ENCODE data around the gene MBD3. TPM values are rescaled to one million over a fixed set of nuclear protein-coding genes. Genes with fewer than 3 reads are reported as not detected.

MBD3 gene
- total RNA-seq, 1 donor from 2014 or later, result 124 TPM

DNA sequence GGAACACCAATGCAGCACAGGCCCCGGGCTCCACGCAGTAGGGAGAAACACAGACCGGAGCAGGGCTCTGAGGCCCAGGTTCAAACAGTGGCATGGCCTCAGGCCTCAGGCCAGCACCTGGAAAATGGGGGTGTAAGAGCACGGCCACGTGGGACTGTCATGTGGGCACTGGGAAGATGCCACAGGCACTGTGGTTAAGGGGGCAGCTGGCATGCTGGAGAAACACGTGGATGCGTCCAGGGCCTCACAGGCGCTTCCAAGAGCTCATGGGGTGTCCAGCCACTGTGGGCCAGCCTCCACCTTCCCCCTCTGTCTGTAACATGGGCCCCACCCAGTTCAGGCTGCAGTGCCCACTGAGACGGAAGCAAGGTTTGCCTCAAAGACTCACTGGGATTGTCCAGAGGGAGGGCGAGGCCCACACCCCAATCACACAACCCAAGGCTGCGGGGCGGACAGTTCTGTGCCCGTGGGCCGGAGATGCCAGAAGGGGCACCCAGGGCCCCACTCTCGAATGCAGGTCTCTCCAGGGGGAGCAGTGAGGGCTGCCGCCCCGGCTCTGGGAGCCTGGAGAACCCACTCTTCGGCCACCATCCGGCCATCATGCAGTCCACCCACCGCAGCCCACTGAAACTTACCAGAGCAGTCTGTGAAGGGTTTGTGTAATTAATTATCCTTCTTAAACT, 6.3 kb upstream of the MBD3 start:
- no peak for DNase-seq (ENCODE audit: low read depth, low spot score)

GRCh38 chr19:1593501-1593772, 772 bp upstream of the MBD3 start:
- DNase-seq (ENCODE audit: low read depth, low spot score), result no peak

GRCh38 chr19:1592024-1592754, 476 bp downstream of the MBD3 start:
- DNase-seq (ENCODE audit: low read depth, low spot score), result peak; percentile 35

GRCh38 chr19:1591421-1592023, 1.1 kb downstream of the MBD3 start:
- no peak for DNase-seq (ENCODE audit: low read depth, low spot score)

DNA sequence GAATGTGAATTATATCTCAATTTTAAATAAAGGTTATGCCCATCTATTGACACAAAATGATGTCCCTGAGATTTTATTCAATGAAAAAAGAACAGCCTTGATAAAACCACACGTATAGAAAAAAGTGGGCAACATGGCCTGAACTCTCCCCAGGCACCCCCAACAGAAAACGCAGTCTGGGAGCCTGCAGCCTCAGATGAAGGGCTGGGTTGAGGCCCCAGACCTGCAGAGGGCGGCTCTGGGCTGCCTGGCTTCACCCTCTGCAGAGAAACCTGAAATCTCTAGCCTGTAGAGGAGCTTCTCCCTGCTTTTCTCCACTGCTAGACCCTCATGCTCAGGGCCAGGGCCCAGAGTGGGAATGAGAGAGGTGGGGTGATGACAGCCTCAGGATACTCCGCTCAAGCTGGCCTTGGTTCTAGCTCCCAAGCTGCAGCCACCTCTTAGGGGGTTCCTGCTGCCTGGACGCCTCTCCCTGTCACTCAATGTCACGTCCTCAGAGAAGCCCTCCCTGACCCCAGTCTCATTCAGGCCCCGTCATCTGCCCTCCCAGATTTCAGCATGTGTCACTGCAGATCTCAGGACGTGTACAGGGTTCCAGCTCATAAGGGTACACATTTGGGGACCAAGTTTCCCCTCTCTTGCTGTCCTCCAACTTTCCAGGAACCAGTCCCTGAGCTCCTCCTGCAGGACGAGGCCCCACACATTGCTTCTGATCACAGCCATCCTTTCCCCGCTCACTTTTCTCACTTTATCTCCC, 1.8 kb downstream of the MBD3 start:
- no peak for DNase-seq (ENCODE audit: low read depth, low spot score)

- no peak for DNase-seq (ENCODE audit: low read depth, low spot score)
Measured at GRCh38 chr19:1587872-1588271, 4.8 kb downstream of the MBD3 start.

DNA sequence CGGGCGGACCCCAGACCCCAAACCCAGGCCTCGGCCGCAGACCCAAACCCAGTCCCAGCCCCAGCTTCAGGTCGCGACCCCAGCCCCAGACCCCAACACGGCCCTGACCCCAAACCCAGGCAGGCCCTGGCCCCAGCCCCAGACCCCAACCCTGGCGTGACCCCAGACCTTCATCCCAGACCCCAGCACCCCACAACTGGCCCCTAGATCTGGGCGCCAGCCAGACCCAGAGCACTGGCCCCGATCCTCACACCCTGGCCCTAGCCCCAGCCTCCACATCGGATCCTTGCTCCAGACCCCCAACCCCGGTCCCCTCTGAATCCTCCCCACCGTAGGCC, 7.5 kb downstream of the MBD3 start:
- DNase-seq (ENCODE audit: low read depth, low spot score), result no peak

GRCh38 chr19:1584500-1585242, 8.0 kb downstream of the MBD3 start:
- no peak for DNase-seq (ENCODE audit: low read depth, low spot score)

DNA sequence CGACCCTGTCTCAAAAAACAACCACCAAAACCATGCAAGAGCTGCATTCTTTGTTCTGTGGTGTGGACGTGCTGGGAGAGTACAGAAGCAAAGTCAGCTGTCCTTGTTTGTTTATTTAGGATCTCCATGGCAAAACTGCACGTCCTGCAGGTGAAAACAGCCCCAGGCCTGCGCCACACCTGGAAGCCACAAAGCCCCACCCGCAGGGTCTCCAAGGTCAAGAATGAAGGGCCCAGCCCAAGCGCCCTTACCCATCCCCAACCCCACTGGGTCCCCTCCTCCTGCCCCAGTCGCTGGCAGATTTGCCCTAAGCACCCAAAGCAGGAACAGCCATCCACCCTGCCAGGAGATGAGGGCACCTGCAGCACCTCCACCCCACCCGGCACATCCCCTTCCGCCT, 10.5 kb downstream of the MBD3 start:
- no peak for DNase-seq (ENCODE audit: low read depth, low spot score)

DNA sequence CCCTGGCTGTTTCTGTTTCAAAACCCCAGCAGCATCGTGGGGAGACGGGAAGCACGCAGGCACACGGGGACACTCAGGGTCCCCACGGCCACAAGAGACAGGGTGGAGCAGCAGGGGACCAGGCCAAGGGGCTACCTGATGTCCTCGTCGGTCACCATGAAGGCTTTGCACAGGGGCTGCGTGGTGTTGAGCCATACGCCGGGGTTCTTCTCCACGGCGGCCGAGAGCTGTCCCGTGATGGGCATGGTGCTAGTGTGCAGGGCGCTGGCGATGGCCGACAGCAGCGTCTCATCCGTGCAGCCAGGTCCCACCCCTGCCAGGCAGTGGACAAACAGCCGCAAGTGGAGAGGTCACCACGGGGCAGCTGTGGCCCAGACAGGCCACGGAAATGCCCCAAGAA, 11.7 kb downstream of the MBD3 start:
- DNase-seq (ENCODE audit: low read depth, low spot score), result no peak

- no peak for DNase-seq (ENCODE audit: low read depth, low spot score)
Measured at GRCh38 chr19:1580382-1580781, 12.3 kb downstream of the MBD3 start.

GRCh38 chr19:1579222-1579621, 13.4 kb downstream of the MBD3 start:
- no peak for DNase-seq (ENCODE audit: low read depth, low spot score)

GRCh38 chr19:1577929-1578618, 14.6 kb downstream of the MBD3 start:
- DNase-seq (ENCODE audit: low read depth, low spot score), result no peak

- DNase-seq (ENCODE audit: low read depth, low spot score), result no peak
Measured at GRCh38 chr19:1577090-1577928, 15.4 kb downstream of the MBD3 start.

DNA sequence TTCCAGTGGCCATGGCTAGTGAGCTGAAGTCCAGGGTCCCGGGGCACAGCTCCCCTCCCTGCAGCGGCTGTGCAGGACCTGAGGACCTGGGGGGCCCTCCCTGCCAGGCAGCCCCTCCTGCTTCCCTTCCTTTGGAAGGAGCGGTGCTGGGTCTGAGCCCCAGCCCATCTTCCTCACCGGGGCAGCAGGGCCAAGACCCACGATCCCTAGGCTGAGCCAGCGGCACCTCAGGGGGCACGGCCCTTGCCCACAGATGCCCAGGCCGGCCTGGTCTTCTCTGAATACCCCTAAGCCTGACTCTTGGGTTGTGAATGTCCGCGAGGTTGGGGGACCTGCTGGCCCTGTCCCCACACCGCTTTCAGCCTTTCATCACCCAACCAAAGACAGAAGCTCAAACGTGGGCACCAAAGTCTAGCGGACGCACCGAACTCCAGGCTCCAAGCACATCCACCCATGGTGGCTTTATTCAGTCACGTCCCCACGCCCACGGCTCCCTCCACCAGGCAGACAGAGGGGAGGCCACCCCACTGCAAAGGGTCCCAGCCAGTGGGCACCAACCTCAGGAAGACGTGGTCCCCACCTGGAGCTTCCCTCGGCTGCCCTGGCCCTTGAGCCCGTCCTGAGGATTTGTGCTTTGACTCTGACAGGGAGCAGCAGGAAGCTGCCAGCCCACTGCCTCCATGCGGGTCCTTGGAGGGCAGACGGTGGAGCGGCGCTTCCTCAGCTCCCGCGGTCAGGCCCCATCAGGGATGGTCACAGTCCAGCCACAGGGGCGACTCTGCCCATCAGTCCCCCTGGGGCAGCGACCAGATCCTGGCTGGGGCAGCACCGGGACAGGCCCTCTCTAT, 16.2 kb downstream of the MBD3 start:
- no peak for DNase-seq (ENCODE audit: low read depth, low spot score)

GRCh38 chr19:1575323-1576241, 17.1 kb downstream of the MBD3 start:
- DNase-seq (ENCODE audit: low read depth, low spot score), result no peak

DNA sequence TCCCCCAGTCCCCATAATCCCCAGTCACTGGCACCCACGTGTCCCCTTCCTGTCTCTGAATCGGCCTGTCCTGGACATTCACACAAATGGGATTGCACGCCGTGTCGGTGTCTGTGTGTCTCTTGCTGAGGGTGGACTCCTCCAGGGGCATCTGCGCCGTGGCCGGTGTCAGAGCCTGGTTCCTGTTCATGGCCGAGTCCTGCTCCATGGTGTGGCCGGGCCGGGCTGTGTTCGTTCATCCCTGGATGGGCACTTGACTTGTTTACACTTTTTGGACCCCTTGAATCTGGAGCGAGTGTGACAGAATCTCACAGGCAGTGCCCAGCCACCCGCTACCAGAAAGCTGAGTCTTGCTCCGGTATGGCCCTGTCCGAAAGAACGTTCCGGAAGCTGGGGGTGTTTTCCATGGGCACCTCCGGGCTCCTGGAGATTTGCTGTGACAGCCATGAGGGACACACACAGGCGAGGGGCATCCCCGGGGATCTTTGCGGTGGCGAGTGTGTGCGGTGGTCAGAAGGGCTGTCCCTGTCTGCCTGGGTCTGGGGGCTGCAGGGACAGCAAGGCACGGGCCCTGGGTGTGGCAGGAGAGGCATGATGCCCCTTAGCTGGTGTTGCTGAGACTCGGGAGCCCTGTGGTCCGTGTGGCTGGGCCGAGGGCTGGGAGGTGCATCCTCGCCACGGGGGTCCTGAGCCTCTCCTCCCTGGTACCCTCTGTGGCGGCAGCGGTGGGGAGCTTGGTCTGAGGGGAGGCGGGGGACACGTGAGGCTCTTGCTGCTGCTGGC, 18.1 kb downstream of the MBD3 start:
- no peak for DNase-seq (ENCODE audit: low read depth, low spot score)
